Measurements from ENCODE around the gene CAPN10. TPM values are rescaled to one million over a fixed set of nuclear protein-coding genes. Genes with fewer than 3 reads are reported as not detected.

CAPN10 gene
- total RNA-seq, 1 experiment from 2014 or later = 61.3 TPM

- TF ChIP-seq IRF1 (CRISPR knock-in tag; IDR thresholded peaks at IDR 0.05) = no peak
- TF ChIP-seq, protein P1, sequence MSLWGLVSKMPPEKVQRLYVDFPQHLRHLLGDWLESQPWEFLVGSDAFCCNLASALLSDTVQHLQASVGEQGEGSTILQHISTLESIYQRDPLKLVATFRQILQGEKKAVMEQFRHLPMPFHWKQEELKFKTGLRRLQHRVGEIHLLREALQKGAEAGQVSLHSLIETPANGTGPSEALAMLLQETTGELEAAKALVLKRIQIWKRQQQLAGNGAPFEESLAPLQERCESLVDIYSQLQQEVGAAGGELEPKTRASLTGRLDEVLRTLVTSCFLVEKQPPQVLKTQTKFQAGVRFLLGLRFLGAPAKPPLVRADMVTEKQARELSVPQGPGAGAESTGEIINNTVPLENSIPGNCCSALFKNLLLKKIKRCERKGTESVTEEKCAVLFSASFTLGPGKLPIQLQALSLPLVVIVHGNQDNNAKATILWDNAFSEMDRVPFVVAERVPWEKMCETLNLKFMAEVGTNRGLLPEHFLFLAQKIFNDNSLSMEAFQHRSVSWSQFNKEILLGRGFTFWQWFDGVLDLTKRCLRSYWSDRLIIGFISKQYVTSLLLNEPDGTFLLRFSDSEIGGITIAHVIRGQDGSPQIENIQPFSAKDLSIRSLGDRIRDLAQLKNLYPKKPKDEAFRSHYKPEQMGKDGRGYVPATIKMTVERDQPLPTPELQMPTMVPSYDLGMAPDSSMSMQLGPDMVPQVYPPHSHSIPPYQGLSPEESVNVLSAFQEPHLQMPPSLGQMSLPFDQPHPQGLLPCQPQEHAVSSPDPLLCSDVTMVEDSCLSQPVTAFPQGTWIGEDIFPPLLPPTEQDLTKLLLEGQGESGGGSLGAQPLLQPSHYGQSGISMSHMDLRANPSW (CRISPR knock-in tag; conservative IDR thresholded peaks at IDR 0.05; ENCODE audit: low read depth) = no peak
- no peak for TF ChIP-seq ZNF232 (CRISPR knock-in tag; IDR thresholded peaks at IDR 0.05)
- no peak for TF ChIP-seq CREM (CRISPR knock-in tag; IDR thresholded peaks at IDR 0.05)
- no peak for TF ChIP-seq ZNF416 (CRISPR knock-in tag; IDR thresholded peaks at IDR 0.05)
- TF ChIP-seq ATF3 (CRISPR knock-in tag; conservative IDR thresholded peaks at IDR 0.05) = no peak
Measured at GRCh38 chr2:240645801-240646175, 59.3 kb downstream of the CAPN10 start (continued).

- Mint-ChIP-seq H3K4me3 (no peak overlapping the region), H3K27ac (no peak overlapping the region), H3K36me3 (no peaks in the 10 kb centered on the region), H3K27me3 (ENCODE audit: low read depth) (peaks cover 3% of the 10 kb centered on the region), H3K9me3 (peaks cover under 1% of the 10 kb centered on the region), H3K4me1 (peaks cover 3% of the 10 kb centered on the region; the same call in 1 of the 2 replicates)
- ATAC-seq (no peak), DNase-seq (ENCODE audit: low spot score) (no peak)
- ChIA-PET POLR2A (no interaction called here), CTCF (no interaction called here)
- TF ChIP-seq FOXJ3 (CRISPR knock-in tag; IDR thresholded peaks at IDR 0.05; ENCODE audit: borderline replicate concordance) (no peak), E2F4 (CRISPR knock-in tag; IDR thresholded peaks at IDR 0.05; ENCODE audit: borderline replicate concordance, low read depth) (no peak), TEAD1 (CRISPR knock-in tag; IDR thresholded peaks at IDR 0.05) (no peak), TEAD4 (CRISPR knock-in tag; IDR thresholded peaks at IDR 0.05) (no peak), RELA (CRISPR knock-in tag; IDR thresholded peaks at IDR 0.05; ENCODE audit: borderline replicate concordance) (no peak), IRF1 (CRISPR knock-in tag; IDR thresholded peaks at IDR 0.05) (no peak), ZNF512 (CRISPR knock-in tag; IDR thresholded peaks at IDR 0.05; ENCODE audit: borderline replicate concordance) (no peak), NFYB (CRISPR knock-in tag; conservative IDR thresholded peaks at IDR 0.05; ENCODE audit: low read depth) (no peak), GABPB1 (CRISPR knock-in tag; IDR thresholded peaks at IDR 0.05) (no peak), ZNF671 (CRISPR knock-in tag; IDR thresholded peaks at IDR 0.05) (no peak), FOXP4 (CRISPR knock-in tag; IDR thresholded peaks at IDR 0.05) (no peak), FOXP1 (CRISPR knock-in tag; IDR thresholded peaks at IDR 0.05; ENCODE audit: borderline replicate concordance) (no peak), ZMAT4 (CRISPR knock-in tag; IDR thresholded peaks at IDR 0.05) (no peak)
- TF ChIP-seq, protein P2, sequence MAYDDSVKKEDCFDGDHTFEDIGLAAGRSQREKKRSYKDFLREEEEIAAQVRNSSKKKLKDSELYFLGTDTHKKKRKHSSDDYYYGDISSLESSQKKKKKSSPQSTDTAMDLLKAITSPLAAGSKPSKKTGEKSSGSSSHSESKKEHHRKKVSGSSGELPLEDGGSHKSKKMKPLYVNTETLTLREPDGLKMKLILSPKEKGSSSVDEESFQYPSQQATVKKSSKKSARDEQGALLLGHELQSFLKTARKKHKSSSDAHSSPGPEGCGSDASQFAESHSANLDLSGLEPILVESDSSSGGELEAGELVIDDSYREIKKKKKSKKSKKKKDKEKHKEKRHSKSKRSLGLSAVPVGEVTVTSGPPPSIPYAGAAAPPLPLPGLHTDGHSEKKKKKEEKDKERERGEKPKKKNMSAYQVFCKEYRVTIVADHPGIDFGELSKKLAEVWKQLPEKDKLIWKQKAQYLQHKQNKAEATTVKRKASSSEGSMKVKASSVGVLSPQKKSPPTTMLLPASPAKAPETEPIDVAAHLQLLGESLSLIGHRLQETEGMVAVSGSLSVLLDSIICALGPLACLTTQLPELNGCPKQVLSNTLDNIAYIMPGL (CRISPR knock-in tag; IDR thresholded peaks at IDR 0.05) = no peak
Measured at GRCh38 chr2:240646176-240646899, 59.8 kb downstream of the CAPN10 start.
